Posterior cingulate gyrus (tissue), 11 donors: ENCODE results near the gene ANKRD29.
"Not testable (repeated sequence)": the region's sequence is repeated elsewhere in the genome, so short reads cannot be mapped to it uniquely, and the experiment has no call there.

Experiments
- DNase-seq, 10 donors: peaks; one replicate each; pipeline versions ENCODE4 v3.0.0 to v3.0.0-alpha.2; 2020 to 2021; ENCODE audit warnings: mixed read lengths in 3 of 10
- intact Hi-C: fragments of 100-400 bp; cut with DNase I; formaldehyde crosslinking; loops from one replicate; pipeline ENCODE4 v1.15.1; 2023

The ANKRD29 gene

GRCh38 chr18:23619388-23619881 lies 43.3 kb downstream of the ANKRD29 start:
- intact Hi-C loops, result no loop called here
- DNase-seq, result peak in 8 of 10 donors; percentile 14 to 90 (median 34)

GRCh38 chr18:23618862-23619387 lies 43.8 kb downstream of the ANKRD29 start:
- no peak for DNase-seq
- intact Hi-C loops, result no loop called here

GRCh38 chr18:23617412-23618014 lies 45.2 kb downstream of the ANKRD29 start:
- no peak for DNase-seq
- intact Hi-C loops, result no loop called here

- intact Hi-C loops, result no loop called here
- DNase-seq, result no peak
Observed at GRCh38 chr18:23616258-23616657, 46.5 kb downstream of the ANKRD29 start.

GRCh38 chr18:23614891-23615290 lies 47.8 kb downstream of the ANKRD29 start:
- DNase-seq, result no peak
- intact Hi-C loops, result no loop called here

- intact Hi-C loops, result no loop called here
- no peak for DNase-seq
Observed at GRCh38 chr18:23614413-23614812, 48.3 kb downstream of the ANKRD29 start.

GRCh38 chr18:23613091-23613475 lies 49.6 kb downstream of the ANKRD29 start:
- intact Hi-C loops, DNase-seq: not testable (repeated sequence)

GRCh38 chr18:23612434-23613090 lies 50.1 kb downstream of the ANKRD29 start:
- intact Hi-C loops, result no loop called here
- no peak for DNase-seq

GRCh38 chr18:23609390-23610023 lies 53.2 kb downstream of the ANKRD29 start:
- intact Hi-C loops, result no loop called here
- no peak for DNase-seq

- intact Hi-C loops, result no loop called here
- no peak for DNase-seq
Observed at GRCh38 chr18:23608211-23608610, 54.5 kb downstream of the ANKRD29 start.

GRCh38 chr18:23605941-23606340 lies 56.8 kb downstream of the ANKRD29 start:
- intact Hi-C loops, result no loop called here
- DNase-seq, result no peak

- intact Hi-C loops, result no loop called here
- DNase-seq, result no peak
Observed at GRCh38 chr18:23599809-23600208, 62.9 kb downstream of the ANKRD29 start.

- intact Hi-C loops, result no loop called here
- no peak for DNase-seq
Observed at GRCh38 chr18:23596183-23596582, 66.5 kb downstream of the ANKRD29 start.

- intact Hi-C loops, result no loop called here
- no peak for DNase-seq
Observed at GRCh38 chr18:23595591-23595990, 67.1 kb downstream of the ANKRD29 start.

GRCh38 chr18:23593720-23594119 lies 69.0 kb downstream of the ANKRD29 start:
- intact Hi-C loops, result no loop called here
- DNase-seq, result no peak

GRCh38 chr18:23592911-23593310 lies 69.8 kb downstream of the ANKRD29 start:
- no peak for DNase-seq
- intact Hi-C loops, result no loop called here

- DNase-seq, result no peak
- intact Hi-C loops, result no loop called here
Observed at GRCh38 chr18:23591011-23591410, 71.7 kb downstream of the ANKRD29 start.

GRCh38 chr18:23588836-23589560 lies 73.7 kb downstream of the ANKRD29 start:
- DNase-seq, result no peak
- intact Hi-C loops, result no loop called here

GRCh38 chr18:23587220-23587642 lies 75.5 kb downstream of the ANKRD29 start:
- no peak for DNase-seq
- intact Hi-C loops, result loop anchor here (1.0 to 2.0 kb wide), 2 partner anchors 71 to 84 kb away; partner anchors contain the start of gene RMC1
